Fibroblast of lung (primary cell): ENCODE results near the gene SH2B3. TPM values are rescaled to one million over a fixed set of nuclear protein-coding genes. Genes with fewer than 3 reads are reported as not detected.

ENCODE experiments used
- DNase-seq, 2 donors: peaks; one replicate each; pipeline versions ENCODE4 v3.0.0 to v3.0.0-alpha.2; 2010; ENCODE audit warnings: low read depth in 2 of 2
- H2AFZ ChIP-seq: 2 replicates; pipeline ENCODE4 v1.5.1; 2012; ENCODE audit warnings: low read length, control low read depth, inconsistent platforms
- H3K27ac ChIP-seq: 2 replicates; pipeline ENCODE4 v1.5.1; 2011; ENCODE audit warnings: low read length, control low read depth; ENCODE audit not compliant: insufficient read depth
- H3K27me3 ChIP-seq: 2 replicates; pipeline ENCODE4 v1.5.1; 2011; ENCODE audit warnings: mild to moderate bottlenecking, low read length; ENCODE audit not compliant: control insufficient read depth, insufficient read depth
- H3K36me3 ChIP-seq: 2 replicates; pipeline ENCODE4 v1.5.1; 2011; ENCODE audit warnings: low read length; ENCODE audit not compliant: control insufficient read depth, insufficient read depth
- H3K4me1 ChIP-seq: 2 replicates; pipeline ENCODE4 v1.5.1; 2011; ENCODE audit warnings: low read length; ENCODE audit not compliant: control insufficient read depth, insufficient read depth; ENCODE audit errors: extremely low read depth
- H3K4me2 ChIP-seq: 2 replicates; pipeline ENCODE4 v1.5.1; 2011; ENCODE audit warnings: low read length, control low read depth; ENCODE audit not compliant: insufficient read depth; ENCODE audit errors: extremely low read depth
- H3K4me3 ChIP-seq, 4 experiments: fragments of 200-600 bp in 1 of 4; sonication (generic) in 1 of 4; replicated peaks in 1 of 4; 2 replicates each; pipeline ENCODE4 v1.5.1; 2011 to 2016; ENCODE audit warnings: low read length in 4 of 4, low read depth in 3 of 4, mild to moderate bottlenecking in 3 of 4, control low read depth in 2 of 4, inconsistent platforms in 1 of 4, mixed read lengths in 1 of 4; ENCODE audit not compliant: insufficient read depth in 1 of 4; ENCODE audit errors: control extremely low read depth in 1 of 4
- H3K79me2 ChIP-seq: 2 replicates; pipeline ENCODE4 v1.5.1; 2012; ENCODE audit warnings: mild to moderate bottlenecking, low read length, inconsistent platforms; ENCODE audit not compliant: control insufficient read depth, insufficient read depth
- H3K9ac ChIP-seq: 2 replicates; pipeline ENCODE4 v1.5.1; 2011; ENCODE audit warnings: mild to moderate bottlenecking, low read length, control low read depth; ENCODE audit not compliant: insufficient read depth
- H3K9me3 ChIP-seq: 2 replicates; pipeline ENCODE4 v1.5.1; 2012; ENCODE audit warnings: low read depth, low read length; ENCODE audit not compliant: control insufficient read depth, insufficient read depth
- H4K20me1 ChIP-seq: 2 replicates; pipeline ENCODE4 v1.5.1; 2011; ENCODE audit warnings: low read length; ENCODE audit not compliant: control insufficient read depth, insufficient read depth; ENCODE audit errors: extremely low read depth
- CTCF ChIP-seq, 2 donors: IDR thresholded peaks in 1 of 2; conservative IDR thresholded peaks in 1 of 2; 1 replicate in 1 of 2; 2 replicates in 1 of 2; pipeline ENCODE4 v1.5.1; 2011 to 2012; ENCODE audit warnings: low read length in 2 of 2, control low read depth in 1 of 2, inconsistent platforms in 1 of 2, low read depth in 1 of 2, mild to moderate bottlenecking in 1 of 2
- EZH2 ChIP-seq: IDR thresholded peaks from 2 replicates; pipeline ENCODE4 v1.5.1; 2012; ENCODE audit warnings: low read length, control low read depth, mild to moderate bottlenecking; ENCODE audit errors: missing control alignments
- polyA plus RNA-seq, 2 donors: library from polyadenylated mRNA; depleted of rRNA in 1 of 2; stranded (reverse) in 1 of 2; unstranded in 1 of 2; fragments of >200 nt; gene quantifications; 2 replicates each; pipeline ENCODE4 v1.2.1, GENCODE V29; 2011 to 2012; ENCODE audit warnings: missing spikeins in 1 of 2
- total RNA-seq: library from RNA; depleted of rRNA; stranded (reverse); fragments of >200 nt; gene quantifications from 2 replicates; pipeline ENCODE4 v1.2.1, GENCODE V29; 2014

The SH2B3 gene
- total and polyA plus RNA-seq, 2 donors (not counting 1 experiment from before 2014, with no cell fraction given), result 18.0 to 32.0 TPM

GRCh38 chr12:111444925-111445725 is 39.4 kb downstream of the SH2B3 start:
- H3K4me2 ChIP-seq, result no peak overlapping the region
- peaks cover 28% of the 10 kb centered on the region for H3K36me3 ChIP-seq
- peak in 1 of 2 donors; percentile 21 for DNase-seq
- H3K9me3 ChIP-seq, result no peaks in the 10 kb centered on the region
- H4K20me1 ChIP-seq, result peaks cover 2% of the 10 kb centered on the region
- no peak overlapping the region for H2AFZ ChIP-seq
- no peak overlapping the region for H3K4me3 ChIP-seq
- peaks cover 21% of the 10 kb centered on the region for H3K4me1 ChIP-seq
- TF ChIP-seq EZH2 (no peak), CTCF (conservative IDR thresholded peaks at IDR 0.05 in 1 of 2, IDR thresholded peaks at IDR 0.05 in 1 of 2; ENCODE audit: low read depth in 1 of 2, low read length in 2 of 2) (no peak)
- H3K79me2 ChIP-seq, result peaks cover 65% of the 10 kb centered on the region
- H3K27me3 ChIP-seq, result no peaks in the 10 kb centered on the region
- H3K27ac ChIP-seq, result peak overlapping the region; percentile 59
- peak overlapping the region; percentile 10 for H3K9ac ChIP-seq

- Histone ChIP-seq H3K4me1 (peaks cover 21% of the 10 kb centered on the region), H3K36me3 (peaks cover 32% of the 10 kb centered on the region), H3K4me2 (peak overlapping the region; percentile 10), H3K27ac (peak overlapping the region; percentile 59), H4K20me1 (peaks cover 2% of the 10 kb centered on the region), H2AFZ (no peak overlapping the region), H3K4me3 (no peak overlapping the region), H3K9ac (no peak overlapping the region), H3K27me3 (no peaks in the 10 kb centered on the region), H3K79me2 (peaks cover 58% of the 10 kb centered on the region), H3K9me3 (no peaks in the 10 kb centered on the region)
- TF ChIP-seq EZH2, result no peak
- no peak for TF ChIP-seq CTCF (conservative IDR thresholded peaks at IDR 0.05 in 1 of 2, IDR thresholded peaks at IDR 0.05 in 1 of 2; ENCODE audit: low read depth in 1 of 2, low read length in 2 of 2)
- DNase-seq, result peak; percentile 47 to 59
Observed at GRCh38 chr12:111445726-111446581, 40.2 kb downstream of the SH2B3 start.
